NCI-H1694 (cell line): Measurements from ENCODE around the gene REXO1.

Source experiments
- DNase-seq: peaks from one replicate; lab custom pipeline; 2025; lab: John Stamatoyannopoulos, UW

Gene REXO1

GRCh38 chr19:1790054-1790792 is 58.1 kb downstream of the REXO1 start:
- DNase-seq = no peak

- no peak for DNase-seq
Observed at GRCh38 chr19:1789261-1790041, 58.8 kb downstream of the REXO1 start.

- no peak for DNase-seq
Observed at GRCh38 chr19:1787116-1787515, 61.2 kb downstream of the REXO1 start.

- no peak for DNase-seq
Observed at GRCh38 chr19:1786668-1787067, 61.6 kb downstream of the REXO1 start.

- no peak for DNase-seq
Observed at GRCh38 chr19:1785310-1785709, 63.0 kb downstream of the REXO1 start.

- DNase-seq = no peak
Observed at GRCh38 chr19:1783874-1784273, 64.4 kb downstream of the REXO1 start.

GRCh38 chr19:1783354-1783753 is 64.9 kb downstream of the REXO1 start:
- DNase-seq = no peak

- DNase-seq = no peak
Observed at GRCh38 chr19:1782521-1782920, 65.8 kb downstream of the REXO1 start.

GRCh38 chr19:1780272-1780958 is 67.9 kb downstream of the REXO1 start:
- DNase-seq = no peak

- no peak for DNase-seq
Observed at GRCh38 chr19:1779574-1779973, 68.7 kb downstream of the REXO1 start.

GRCh38 chr19:1777149-1777548 is 71.1 kb downstream of the REXO1 start:
- DNase-seq = no peak

GRCh38 chr19:1776606-1777147 is 71.6 kb downstream of the REXO1 start:
- no peak for DNase-seq

GRCh38 chr19:1775951-1776605 is 72.2 kb downstream of the REXO1 start:
- no peak for DNase-seq

- DNase-seq = no peak
Observed at GRCh38 chr19:1774989-1775772, 73.1 kb downstream of the REXO1 start.

GRCh38 chr19:1773184-1773583 is 75.1 kb downstream of the REXO1 start:
- DNase-seq = no peak

GRCh38 chr19:1770866-1771576 is 77.3 kb downstream of the REXO1 start:
- no peak for DNase-seq

GRCh38 chr19:1769645-1769985 is 78.7 kb downstream of the REXO1 start:
- no peak for DNase-seq

- no peak for DNase-seq
Observed at GRCh38 chr19:1768918-1769644, 79.2 kb downstream of the REXO1 start.

- DNase-seq = no peak
Observed at GRCh38 chr19:1768248-1768647, 80.0 kb downstream of the REXO1 start.

- DNase-seq = no peak
Observed at GRCh38 chr19:1767464-1767933, 80.8 kb downstream of the REXO1 start.
